ENCODE data around the gene SKOR2.

GRCh38 chr18:47166294-47166693 lies 85.2 kb downstream of the SKOR2 start:
- TF ChIP-seq CTCF (IDR thresholded peaks at IDR 0.05) (no peak), POLR2A (IDR thresholded peaks at IDR 0.05) (no peak)
